Right lobe of liver (tissue), 4 donors: ENCODE data around the gene DNAH17.

ENCODE experiments used
- CTCF ChIP-seq, 4 donors: fragments of 200-600 bp in 3 of 4; fragments of 450-650 bp in 1 of 4; IDR thresholded peaks; one replicate each; pipeline versions ENCODE4 v1.5.1 to v1.8.0; 2016 to 2022; ENCODE audit warnings: antibody characterized with exemption in 4 of 4, mild to moderate bottlenecking in 2 of 4
- POLR2A ChIP-seq: fragments of 450-650 bp; IDR thresholded peaks from one replicate; pipeline ENCODE4 v1.6.1; 2017; ENCODE audit warnings: antibody characterized with exemption, mild to moderate bottlenecking
- donor health status: DM: no; HTN: no; CAD: no.
- donor health status: DM: no; HTN: no; CAD: no.
- donor health status: DM: no; HTN: yes; CAD: no.

GRCh38 chr17:78391843-78392242 is 185.4 kb downstream of the DNAH17 start:
- TF ChIP-seq CTCF (IDR thresholded peaks at IDR 0.05) (no peak), POLR2A (no peak)
